Tibial artery (tissue), 4 donors: ENCODE results near the gene TMEM92.

Experiments
- DNase-seq, 2 donors: peaks; one replicate each; pipeline ENCODE4 v3.0.0-alpha.2; 2019
- H3K27ac ChIP-seq, 2 donors: fragments of 200-600 bp; sonication (generic) in 1 of 2; 1 replicate in 1 of 2; 2 replicates in 1 of 2; pipeline ENCODE4 v1.5.1; 2018 to 2019; ENCODE audit warnings: mild to moderate bottlenecking in 1 of 2
- H3K27me3 ChIP-seq, 2 donors: fragments of 200-600 bp; sonication (generic) in 1 of 2; one replicate each; pipeline versions ENCODE4 v1.5.1 to v1.6.0; 2016 to 2019
- H3K36me3 ChIP-seq, 3 donors: fragments of 200-600 bp; sonication (generic) in 2 of 3; one replicate each; pipeline ENCODE4 v1.5.1; 2016 to 2019; ENCODE audit warnings: mild to moderate bottlenecking in 2 of 3
- H3K4me1 ChIP-seq, 4 donors: fragments of 200-600 bp; sonication (generic) in 2 of 4; 1 replicate in 3 of 4; 2 replicates in 1 of 4; pipeline ENCODE4 v1.5.1; 2016 to 2019
- H3K4me3 ChIP-seq, 2 donors: fragments of 200-600 bp; sonication (generic) in 1 of 2; 1 replicate in 1 of 2; 2 replicates in 1 of 2; pipeline ENCODE4 v1.5.1; 2018 to 2019; ENCODE audit warnings: mild to moderate bottlenecking in 2 of 2
- H3K9me3 ChIP-seq, 3 donors: fragments of 200-600 bp; sonication (generic) in 1 of 3; one replicate each; pipeline ENCODE4 v1.5.1; 2016 to 2019
- intact Hi-C: fragments of 100-400 bp; cut with DNase I; formaldehyde crosslinking; loops from one replicate; pipeline ENCODE4 v1.15.0; 2023; ENCODE audit warnings: low total_unique reads
- TF ChIP-seq, protein P1 (sequence below), 2 experiments: fragments of 200-600 bp in 1 of 2; fragments of 450-650 bp in 1 of 2; IDR thresholded peaks; one replicate each; pipeline ENCODE4 v1.5.1; 2017 to 2019; ENCODE audit warnings: antibody characterized with exemption in 2 of 2, mild to moderate bottlenecking in 1 of 2, moderate library complexity in 1 of 2

TMEM92 gene

DNA sequence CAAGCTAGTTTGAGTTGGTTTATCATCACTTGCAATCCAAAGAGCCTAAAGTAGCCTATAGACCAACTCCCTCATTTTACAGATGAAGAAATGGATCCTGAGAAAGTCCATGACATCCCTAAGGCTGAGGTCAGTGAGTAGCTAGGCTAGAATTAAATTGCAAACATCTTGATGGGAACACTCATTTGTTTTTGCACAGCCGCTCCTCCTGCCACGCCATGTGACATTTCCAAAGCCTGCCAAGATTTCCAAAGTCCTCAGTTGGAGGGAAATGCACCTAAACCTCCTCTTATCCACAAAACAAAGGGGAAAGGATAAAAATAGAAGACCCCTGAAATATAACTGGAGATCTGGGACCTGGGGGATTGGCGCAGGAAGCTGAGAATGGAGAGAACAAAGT lies 15.0 kb downstream of the TMEM92 start:
- H3K36me3 ChIP-seq, result no peaks in the 10 kb centered on the region
- no peaks in the 10 kb centered on the region for H3K9me3 ChIP-seq
- TF ChIP-seq, protein P1, sequence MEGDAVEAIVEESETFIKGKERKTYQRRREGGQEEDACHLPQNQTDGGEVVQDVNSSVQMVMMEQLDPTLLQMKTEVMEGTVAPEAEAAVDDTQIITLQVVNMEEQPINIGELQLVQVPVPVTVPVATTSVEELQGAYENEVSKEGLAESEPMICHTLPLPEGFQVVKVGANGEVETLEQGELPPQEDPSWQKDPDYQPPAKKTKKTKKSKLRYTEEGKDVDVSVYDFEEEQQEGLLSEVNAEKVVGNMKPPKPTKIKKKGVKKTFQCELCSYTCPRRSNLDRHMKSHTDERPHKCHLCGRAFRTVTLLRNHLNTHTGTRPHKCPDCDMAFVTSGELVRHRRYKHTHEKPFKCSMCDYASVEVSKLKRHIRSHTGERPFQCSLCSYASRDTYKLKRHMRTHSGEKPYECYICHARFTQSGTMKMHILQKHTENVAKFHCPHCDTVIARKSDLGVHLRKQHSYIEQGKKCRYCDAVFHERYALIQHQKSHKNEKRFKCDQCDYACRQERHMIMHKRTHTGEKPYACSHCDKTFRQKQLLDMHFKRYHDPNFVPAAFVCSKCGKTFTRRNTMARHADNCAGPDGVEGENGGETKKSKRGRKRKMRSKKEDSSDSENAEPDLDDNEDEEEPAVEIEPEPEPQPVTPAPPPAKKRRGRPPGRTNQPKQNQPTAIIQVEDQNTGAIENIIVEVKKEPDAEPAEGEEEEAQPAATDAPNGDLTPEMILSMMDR (IDR thresholded peaks at IDR 0.05), result no peak
- H3K4me3 ChIP-seq, result peak overlapping the region; percentile 37 to 43
- H3K27me3 ChIP-seq, result no peaks in the 10 kb centered on the region
- peak overlapping the region; percentile 87 to 91 for H3K27ac ChIP-seq
- intact Hi-C loops, result no loop called here
- peak; percentile 62 to 85 for DNase-seq
- peaks cover 0 to 46% (median 33%) of the 10 kb centered on the region in 4 donors for H3K4me1 ChIP-seq

GRCh38 chr17:50289991-50290702 lies 15.9 kb downstream of the TMEM92 start:
- Histone ChIP-seq H3K27ac (peak overlapping the region; percentile 87 to 91), H3K4me3 (peak overlapping the region; percentile 37 to 43), H3K27me3 (no peaks in the 10 kb centered on the region), H3K9me3 (no peaks in the 10 kb centered on the region), H3K36me3 (no peaks in the 10 kb centered on the region), H3K4me1 (peaks cover 0 to 46% (median 33%) of the 10 kb centered on the region in 4 donors)
- peak; percentile 94 to 95 for DNase-seq
- TF ChIP-seq, protein P1 (IDR thresholded peaks at IDR 0.05), result no peak
- intact Hi-C loops, result no loop called here

GRCh38 chr17:50290933-50291332 lies 16.7 kb downstream of the TMEM92 start:
- intact Hi-C loops, result no loop called here
- DNase-seq, result no peak
- H3K27ac ChIP-seq, result peak overlapping the region; percentile 87 to 91

DNA sequence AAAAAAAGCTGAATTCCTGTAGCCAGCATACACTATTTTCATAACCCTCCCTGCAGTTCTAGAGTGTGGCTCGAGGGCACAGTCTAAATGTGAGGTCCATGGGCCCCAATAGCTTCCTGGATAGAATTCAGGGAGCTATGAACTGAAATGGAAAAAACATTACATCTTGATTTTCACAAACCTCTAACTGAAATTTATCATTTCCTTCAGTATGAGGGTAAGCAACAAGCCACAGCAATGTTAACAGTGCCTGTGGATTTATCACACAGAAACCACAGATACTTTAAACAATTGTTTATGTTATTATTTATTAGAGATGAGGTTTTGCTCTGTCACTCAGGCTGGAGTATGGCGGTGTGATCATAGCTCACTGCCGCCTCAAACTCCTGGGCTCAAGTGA lies 18.2 kb downstream of the TMEM92 start:
- Histone ChIP-seq H3K9me3 (no peaks in the 10 kb centered on the region), H3K4me3 (no peak overlapping the region), H3K4me1 (peaks cover 0 to 39% (median 32%) of the 10 kb centered on the region in 4 donors), H3K27me3 (no peaks in the 10 kb centered on the region), H3K36me3 (no peaks in the 10 kb centered on the region), H3K27ac (no peak overlapping the region)
- intact Hi-C loops, result no loop called here
- no peak for DNase-seq
- TF ChIP-seq, protein P1 (IDR thresholded peaks at IDR 0.05), result no peak

More at GRCh38 chr17:50290933-50291332, 16.7 kb downstream of the TMEM92 start:
- H3K36me3 ChIP-seq, result no peaks in the 10 kb centered on the region
- H3K9me3 ChIP-seq, result no peaks in the 10 kb centered on the region
- no peak overlapping the region for H3K4me3 ChIP-seq
- H3K27me3 ChIP-seq, result no peaks in the 10 kb centered on the region
- TF ChIP-seq, protein P1 (IDR thresholded peaks at IDR 0.05), result no peak
- H3K4me1 ChIP-seq, result peaks cover 0 to 46% (median 33%) of the 10 kb centered on the region in 4 donors

GRCh38 chr17:50295021-50295420 lies 20.8 kb downstream of the TMEM92 start:
- TF ChIP-seq, protein P1 (IDR thresholded peaks at IDR 0.05), result no peak
- Histone ChIP-seq H3K4me1 (peaks cover 0 to 15% (median 11%) of the 10 kb centered on the region in 4 donors), H3K27ac (no peak overlapping the region), H3K4me3 (no peak overlapping the region), H3K9me3 (no peaks in the 10 kb centered on the region), H3K36me3 (no peaks in the 10 kb centered on the region), H3K27me3 (no peaks in the 10 kb centered on the region)
- DNase-seq, result no peak
- intact Hi-C loops, result loop anchor here (5.0 kb wide), 1 partner anchor 203 kb away; no protein-coding TSS in a partner anchor
